ENCODE measurements around the gene SEC22A.

- TF ChIP-seq RB1 (IDR thresholded peaks at IDR 0.05; ENCODE audit: borderline replicate concordance) (no peak), IKZF1 (conservative IDR thresholded peaks at IDR 0.05) (no peak)
Observed at GRCh38 chr3:123198372-123198771, 3.4 kb upstream of the SEC22A start.

All from GM12878 (cell line).